ENCODE measurements around the gene GREB1L.

The GREB1L gene

DNA sequence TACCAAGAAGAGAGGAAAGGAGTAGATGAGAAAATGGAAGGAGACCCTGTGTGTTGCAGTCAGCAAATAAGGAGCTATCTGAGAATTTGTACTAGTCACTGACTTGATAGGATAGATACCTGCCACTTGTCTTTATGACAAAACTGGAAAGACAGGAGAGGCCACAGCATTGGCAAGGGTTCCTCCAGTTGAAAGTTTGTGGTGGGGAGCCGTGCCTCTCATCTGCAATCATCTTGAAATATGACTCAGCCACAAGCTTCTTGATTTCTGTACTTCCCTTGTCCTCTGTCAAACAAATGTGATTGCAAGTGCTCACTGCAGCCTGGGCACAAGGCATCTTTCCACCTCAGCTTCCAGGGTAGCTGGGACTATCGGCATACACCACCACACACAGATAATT lies 99.1 kb downstream of the GREB1L start:
- Mint-ChIP-seq H3K27me3 (ENCODE audit: low read depth) (no peaks in the 10 kb centered on the region), H3K4me3 (no peak overlapping the region), H3K27ac (no peak overlapping the region), H3K4me1 (no peaks in the 10 kb centered on the region), H3K9me3 (no peaks in the 10 kb centered on the region), H3K36me3 (ENCODE audit: low read depth) (no peaks in the 10 kb centered on the region)
- TF ChIP-seq, protein P1, sequence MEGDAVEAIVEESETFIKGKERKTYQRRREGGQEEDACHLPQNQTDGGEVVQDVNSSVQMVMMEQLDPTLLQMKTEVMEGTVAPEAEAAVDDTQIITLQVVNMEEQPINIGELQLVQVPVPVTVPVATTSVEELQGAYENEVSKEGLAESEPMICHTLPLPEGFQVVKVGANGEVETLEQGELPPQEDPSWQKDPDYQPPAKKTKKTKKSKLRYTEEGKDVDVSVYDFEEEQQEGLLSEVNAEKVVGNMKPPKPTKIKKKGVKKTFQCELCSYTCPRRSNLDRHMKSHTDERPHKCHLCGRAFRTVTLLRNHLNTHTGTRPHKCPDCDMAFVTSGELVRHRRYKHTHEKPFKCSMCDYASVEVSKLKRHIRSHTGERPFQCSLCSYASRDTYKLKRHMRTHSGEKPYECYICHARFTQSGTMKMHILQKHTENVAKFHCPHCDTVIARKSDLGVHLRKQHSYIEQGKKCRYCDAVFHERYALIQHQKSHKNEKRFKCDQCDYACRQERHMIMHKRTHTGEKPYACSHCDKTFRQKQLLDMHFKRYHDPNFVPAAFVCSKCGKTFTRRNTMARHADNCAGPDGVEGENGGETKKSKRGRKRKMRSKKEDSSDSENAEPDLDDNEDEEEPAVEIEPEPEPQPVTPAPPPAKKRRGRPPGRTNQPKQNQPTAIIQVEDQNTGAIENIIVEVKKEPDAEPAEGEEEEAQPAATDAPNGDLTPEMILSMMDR (IDR thresholded peaks at IDR 0.05; ENCODE audit: unreplicated experiment in 3 of 3), result no peak

DNA sequence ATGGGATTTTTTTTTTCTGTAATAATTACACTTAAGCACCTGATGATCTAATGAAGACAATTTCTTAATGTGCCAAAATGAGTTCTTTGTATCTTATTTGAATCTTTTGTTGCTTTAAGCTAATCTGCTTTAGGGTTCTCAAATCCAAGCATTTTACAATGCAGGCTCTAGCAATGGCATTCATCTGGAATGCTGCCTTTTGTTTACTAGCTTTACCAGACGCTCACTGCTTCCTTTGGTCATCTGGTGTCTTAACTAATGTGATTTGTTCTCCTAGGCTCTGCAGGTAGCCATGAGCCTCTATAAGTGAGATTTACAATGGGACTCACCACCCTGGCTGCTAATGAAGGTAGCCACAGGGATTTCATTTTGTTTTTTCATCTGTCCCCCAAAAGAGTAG lies 100.3 kb downstream of the GREB1L start:
- H3K4me3 Mint-ChIP-seq, result no peak overlapping the region
- no peaks in the 10 kb centered on the region for H3K9me3 Mint-ChIP-seq
- no peaks in the 10 kb centered on the region for H3K4me1 Mint-ChIP-seq
- no peak overlapping the region for H3K27ac Mint-ChIP-seq
- peaks cover 3% of the 10 kb centered on the region for H3K27me3 Mint-ChIP-seq (ENCODE audit: low read depth)
- no peaks in the 10 kb centered on the region for H3K36me3 Mint-ChIP-seq (ENCODE audit: low read depth)
- TF ChIP-seq, protein P1 (IDR thresholded peaks at IDR 0.05; ENCODE audit: unreplicated experiment in 3 of 3), result no peak

DNA sequence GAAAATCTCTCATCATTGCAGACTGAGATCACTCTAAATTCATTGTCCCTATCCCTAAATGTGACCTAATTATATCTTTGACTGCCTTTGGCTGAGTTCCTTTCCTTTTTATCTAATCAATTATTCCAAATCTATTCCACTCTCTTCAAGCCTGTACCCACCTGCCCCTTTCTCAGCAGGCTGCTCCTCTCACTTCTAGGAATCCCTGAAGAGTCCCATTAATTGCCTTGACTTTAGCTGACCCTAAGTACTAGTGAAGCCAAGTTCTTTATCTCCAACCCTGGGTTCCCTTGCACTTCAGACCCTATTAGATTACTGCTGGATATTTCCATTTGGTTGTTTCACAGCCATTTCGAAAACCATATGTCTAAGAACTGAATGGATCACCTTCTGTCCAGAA lies 102.8 kb downstream of the GREB1L start:
- peaks cover 6% of the 10 kb centered on the region for H3K36me3 Mint-ChIP-seq (ENCODE audit: low read depth)
- TF ChIP-seq, protein P1 (IDR thresholded peaks at IDR 0.05; ENCODE audit: unreplicated experiment in 3 of 3), result no peak
- no peak overlapping the region for H3K27ac Mint-ChIP-seq
- no peak overlapping the region for H3K4me3 Mint-ChIP-seq
- no peaks in the 10 kb centered on the region for H3K4me1 Mint-ChIP-seq
- H3K27me3 Mint-ChIP-seq (ENCODE audit: low read depth), result peaks cover 3% of the 10 kb centered on the region
- no peaks in the 10 kb centered on the region for H3K9me3 Mint-ChIP-seq

DNA sequence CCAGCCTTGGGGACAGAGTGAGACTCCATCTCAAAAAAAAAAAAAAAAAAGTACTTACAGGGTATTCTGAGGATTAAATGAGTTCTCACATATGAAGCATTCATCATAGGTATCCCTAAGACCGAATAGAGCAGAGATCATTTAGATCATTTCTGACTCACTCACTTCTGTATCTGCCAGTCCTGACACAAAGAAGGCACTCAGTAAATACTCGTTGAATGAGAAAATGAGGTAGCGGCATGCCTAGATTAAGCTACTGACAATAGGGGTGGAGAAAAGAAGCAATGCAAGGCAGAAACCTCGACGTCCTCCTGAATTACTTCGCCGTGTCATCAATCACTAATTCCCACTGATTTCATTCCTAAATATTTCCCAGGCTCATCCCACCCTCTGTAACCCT lies 103.8 kb downstream of the GREB1L start:
- no peak overlapping the region for H3K27ac Mint-ChIP-seq
- TF ChIP-seq, protein P1 (IDR thresholded peaks at IDR 0.05; ENCODE audit: unreplicated experiment in 3 of 3), result no peak
- H3K4me3 Mint-ChIP-seq, result no peak overlapping the region
- H3K27me3 Mint-ChIP-seq (ENCODE audit: low read depth), result peaks cover 3% of the 10 kb centered on the region
- H3K36me3 Mint-ChIP-seq (ENCODE audit: low read depth), result peaks cover 6% of the 10 kb centered on the region
- H3K4me1 Mint-ChIP-seq, result no peaks in the 10 kb centered on the region
- no peaks in the 10 kb centered on the region for H3K9me3 Mint-ChIP-seq

DNA sequence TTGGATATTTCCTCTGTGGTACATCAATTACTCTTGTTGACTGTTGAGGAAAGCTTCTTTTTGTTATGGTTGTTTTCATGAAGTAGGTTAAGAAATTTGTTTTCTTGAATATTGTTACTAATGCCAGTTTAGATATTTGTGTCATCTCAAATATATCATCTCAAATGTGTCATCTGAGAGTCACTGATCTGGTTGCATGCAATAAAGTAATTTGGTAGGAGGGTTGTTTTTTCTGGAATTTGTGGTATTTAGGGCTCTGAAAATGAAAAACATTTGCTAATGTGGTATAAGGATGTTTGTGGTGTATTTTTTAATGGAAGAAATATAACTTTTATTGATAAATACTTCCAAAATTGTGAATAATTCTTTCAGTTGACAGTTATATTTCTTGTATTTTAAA lies 117.7 kb downstream of the GREB1L start:
- H3K36me3 Mint-ChIP-seq (ENCODE audit: low read depth), result peaks cover 4% of the 10 kb centered on the region
- peaks cover 3% of the 10 kb centered on the region for H3K9me3 Mint-ChIP-seq
- H3K4me3 Mint-ChIP-seq, result no peak overlapping the region
- TF ChIP-seq, protein P1 (IDR thresholded peaks at IDR 0.05; ENCODE audit: unreplicated experiment in 3 of 3), result no peak
- no peak overlapping the region for H3K27ac Mint-ChIP-seq
- H3K27me3 Mint-ChIP-seq (ENCODE audit: low read depth), result no peaks in the 10 kb centered on the region
- peaks cover 6% of the 10 kb centered on the region for H3K4me1 Mint-ChIP-seq

DNA sequence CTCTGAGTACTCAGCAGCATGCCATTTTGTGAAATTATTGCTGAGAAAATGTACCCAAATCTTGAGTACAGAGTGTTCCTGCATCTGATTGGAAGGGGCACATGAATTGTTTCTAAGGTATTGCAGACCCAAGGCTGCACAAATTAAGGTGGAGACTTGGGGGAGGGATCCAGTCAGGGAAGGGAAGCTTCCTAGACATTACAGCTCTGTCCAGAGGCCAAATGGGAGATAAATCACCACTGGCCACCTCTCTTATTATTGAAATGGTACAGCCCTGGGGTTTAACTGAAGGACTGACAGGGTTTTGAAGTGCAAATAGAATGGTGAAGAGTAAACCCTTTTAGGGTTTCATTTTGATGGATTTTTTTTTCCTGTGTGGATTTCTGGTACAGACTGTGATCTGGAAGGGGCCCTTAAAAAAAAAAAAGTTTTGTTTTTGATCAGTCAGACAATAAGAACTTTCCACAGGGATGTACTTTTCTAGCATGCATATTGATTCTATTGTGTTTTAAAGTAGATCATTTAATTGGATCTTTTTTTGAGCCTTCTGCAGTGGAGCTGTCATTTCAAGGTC lies 119.4 kb downstream of the GREB1L start:
- TF ChIP-seq, protein P1 (IDR thresholded peaks at IDR 0.05; ENCODE audit: unreplicated experiment in 3 of 3), result no peak
- H3K27ac Mint-ChIP-seq, result peak overlapping the region in 1 of 3 experiments; percentile 21
- no peak overlapping the region for H3K4me3 Mint-ChIP-seq
- H3K36me3 Mint-ChIP-seq (ENCODE audit: low read depth), result peaks cover 4% of the 10 kb centered on the region
- H3K27me3 Mint-ChIP-seq (ENCODE audit: low read depth), result no peaks in the 10 kb centered on the region
- H3K4me1 Mint-ChIP-seq, result peaks cover 6% of the 10 kb centered on the region
- peaks cover 3% of the 10 kb centered on the region for H3K9me3 Mint-ChIP-seq
